HG03139 (cell line): ENCODE results near the gene ENOX1.

Experiments used
- ATAC-seq: cut with Tn5 transposase; IDR thresholded peaks from one replicate; pipeline ENCODE4 v1.9.1; 2021; ENCODE audit not compliant: unreplicated experiment

ENOX1 gene

GRCh38 chr13:43269037-43269481 lies 517.7 kb downstream of the ENOX1 start:
- no peak for ATAC-seq

DNA sequence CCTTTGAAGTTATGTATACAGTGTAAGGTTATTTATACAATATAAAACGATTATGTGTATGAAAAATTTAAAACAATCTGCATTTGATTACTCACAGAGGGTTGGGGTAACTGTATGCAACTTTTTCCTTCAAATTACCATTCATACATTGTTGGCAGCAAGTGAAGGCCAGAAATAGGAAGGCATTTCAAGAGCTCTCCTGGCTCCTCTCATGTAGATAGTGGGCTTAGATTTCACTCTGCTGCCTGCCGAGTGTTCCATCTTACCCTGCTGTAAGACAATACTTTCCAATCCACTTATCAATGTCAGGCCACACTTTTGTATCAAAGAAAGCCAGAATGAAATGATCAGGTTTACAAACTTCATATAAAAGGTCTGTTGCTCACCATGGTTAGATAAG lies 518.1 kb downstream of the ENOX1 start:
- no peak for ATAC-seq

GRCh38 chr13:43267916-43268315 lies 518.9 kb downstream of the ENOX1 start:
- no peak for ATAC-seq

- ATAC-seq: no peak
Observed at GRCh38 chr13:43266936-43267615, 519.7 kb downstream of the ENOX1 start.

DNA sequence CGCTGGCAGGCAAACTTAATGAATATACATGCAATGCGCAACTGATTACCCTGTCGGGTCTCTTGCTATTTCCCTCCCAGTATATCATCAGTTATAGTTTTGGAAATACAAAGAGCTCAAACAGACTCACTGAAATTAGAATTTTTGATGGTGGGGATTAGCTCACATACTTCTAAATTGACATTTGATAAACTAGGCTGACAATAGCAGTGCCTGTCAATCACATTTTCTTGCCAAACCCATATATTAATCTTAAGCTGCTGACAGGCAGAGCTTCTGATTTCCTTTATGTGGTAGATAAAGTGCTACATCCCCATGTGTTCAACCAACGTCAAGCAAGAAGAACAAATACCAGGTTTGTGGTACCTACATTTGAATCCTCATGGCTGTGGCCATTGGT lies 521.7 kb downstream of the ENOX1 start:
- ATAC-seq: no peak

- no peak for ATAC-seq
Observed at GRCh38 chr13:43264458-43264857, 522.3 kb downstream of the ENOX1 start.

DNA sequence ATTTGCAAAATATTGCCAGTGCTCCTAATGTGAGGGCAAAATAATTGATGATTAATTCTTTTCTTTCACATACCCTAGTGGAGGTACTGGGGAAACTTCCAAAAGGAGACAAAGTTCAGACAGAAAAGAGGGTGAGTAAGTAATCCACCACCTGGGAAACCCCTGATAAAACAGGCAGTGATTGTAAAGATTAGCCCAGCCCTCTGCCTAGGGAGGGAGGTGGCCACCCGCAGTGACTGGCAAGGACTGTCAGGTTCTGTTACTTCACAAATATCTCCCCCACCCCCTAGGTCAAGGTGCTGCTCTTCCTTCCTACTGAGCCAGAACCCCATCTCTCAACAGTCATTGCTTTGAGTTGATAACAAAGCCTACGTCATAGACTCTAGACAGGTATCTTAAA lies 523.7 kb downstream of the ENOX1 start:
- no peak for ATAC-seq

- ATAC-seq: no peak
Observed at GRCh38 chr13:43260999-43261398, 525.8 kb downstream of the ENOX1 start.

DNA sequence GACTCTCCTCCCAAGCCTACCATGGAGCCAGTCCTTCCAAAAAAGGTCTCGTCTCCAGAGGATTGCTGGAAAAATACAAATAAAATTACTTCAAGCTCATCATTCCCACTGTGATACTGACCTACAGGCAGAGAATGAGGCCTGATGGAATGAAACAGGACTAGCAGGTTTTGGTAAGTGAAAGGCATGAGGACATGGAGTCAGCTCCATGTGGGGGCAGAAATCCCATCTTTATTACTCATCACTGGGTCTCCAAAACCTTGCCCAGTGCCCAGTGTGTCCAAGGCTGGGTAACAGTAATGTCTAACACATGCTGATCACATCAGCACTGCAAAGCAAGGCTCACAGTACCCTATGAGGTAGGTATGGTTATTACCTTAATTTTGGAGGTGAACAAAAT lies 528.0 kb downstream of the ENOX1 start:
- no peak for ATAC-seq

DNA sequence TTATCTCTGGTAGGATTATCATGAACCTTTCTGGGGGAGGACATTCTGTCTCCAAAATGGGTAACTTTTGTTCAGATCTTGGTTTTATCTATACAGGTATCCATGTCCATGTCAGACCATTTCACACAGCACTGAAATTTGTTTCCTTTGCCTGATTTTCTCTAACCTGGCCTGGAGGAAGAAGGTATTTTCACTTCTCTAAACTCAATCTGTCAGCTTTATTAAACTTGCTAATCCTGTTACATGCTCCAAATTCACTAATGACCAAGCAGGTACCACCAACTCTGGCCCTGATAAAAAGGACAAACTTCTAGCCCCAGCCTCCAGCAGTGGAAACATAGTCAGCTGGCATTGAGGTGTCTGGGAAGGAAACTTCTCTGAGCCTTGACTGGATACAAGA lies 529.0 kb downstream of the ENOX1 start:
- ATAC-seq: no peak

DNA sequence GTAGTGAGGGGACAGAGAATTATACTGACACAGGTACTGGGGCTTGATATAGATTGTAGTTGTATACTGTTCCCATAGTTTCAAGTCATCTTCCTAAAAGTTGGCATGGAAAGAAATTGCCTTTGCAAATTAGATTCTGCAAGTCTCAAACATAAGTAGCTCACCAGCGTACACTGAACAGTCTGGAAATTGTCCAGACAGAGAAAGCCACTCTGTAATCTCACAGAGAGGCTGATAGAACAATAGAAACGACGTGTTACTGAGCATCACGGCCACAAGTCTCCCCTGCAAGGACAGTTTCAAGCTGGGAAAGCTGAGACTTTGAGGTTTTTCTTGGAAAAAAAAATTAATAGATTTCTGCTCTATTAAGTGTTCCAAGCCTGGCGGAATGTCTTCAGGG lies 534.8 kb downstream of the ENOX1 start:
- ATAC-seq: no peak

DNA sequence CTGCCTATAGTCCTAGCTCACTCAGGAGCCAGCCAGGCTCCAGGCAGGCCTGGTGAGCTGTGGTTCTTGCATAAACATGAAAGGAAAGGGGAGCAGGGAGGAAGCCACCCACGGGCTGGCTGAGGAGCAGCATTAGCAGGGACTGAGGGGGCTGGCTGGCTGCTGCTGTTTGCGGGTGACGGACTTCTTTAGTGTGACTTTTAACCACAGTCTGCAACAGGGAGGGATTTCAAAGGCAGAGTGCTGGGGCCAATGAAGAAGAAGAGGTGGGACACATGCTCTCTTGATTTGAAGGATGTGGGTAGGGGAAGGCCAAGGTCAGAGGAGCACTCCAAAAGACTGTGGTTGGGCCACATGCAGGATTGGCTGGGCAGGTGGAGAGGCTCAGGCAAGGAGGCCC lies 540.4 kb downstream of the ENOX1 start:
- no peak for ATAC-seq

GRCh38 chr13:43245374-43245964 lies 541.3 kb downstream of the ENOX1 start:
- no peak for ATAC-seq

GRCh38 chr13:43244481-43244880 lies 542.3 kb downstream of the ENOX1 start:
- ATAC-seq: no peak

DNA sequence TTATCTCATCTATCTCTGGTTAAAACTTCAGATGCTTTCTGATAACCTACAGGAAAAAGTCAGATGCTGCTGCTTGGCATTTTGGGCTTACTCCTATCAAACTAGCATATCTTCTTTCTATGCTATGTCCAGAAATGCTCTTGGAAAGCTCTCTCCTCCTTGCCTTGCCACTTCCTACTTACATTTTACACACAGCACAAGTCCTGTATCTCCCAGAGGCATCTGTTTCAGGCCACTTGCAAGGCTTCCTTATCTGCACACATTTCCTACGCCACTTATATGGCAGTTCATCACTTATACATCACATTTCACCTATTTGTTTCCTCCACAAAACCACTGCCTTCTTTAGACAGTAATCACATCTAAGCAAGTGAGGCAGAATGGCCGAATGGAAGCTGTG lies 543.1 kb downstream of the ENOX1 start:
- no peak for ATAC-seq

GRCh38 chr13:43242040-43242439 lies 544.7 kb downstream of the ENOX1 start:
- no peak for ATAC-seq

DNA sequence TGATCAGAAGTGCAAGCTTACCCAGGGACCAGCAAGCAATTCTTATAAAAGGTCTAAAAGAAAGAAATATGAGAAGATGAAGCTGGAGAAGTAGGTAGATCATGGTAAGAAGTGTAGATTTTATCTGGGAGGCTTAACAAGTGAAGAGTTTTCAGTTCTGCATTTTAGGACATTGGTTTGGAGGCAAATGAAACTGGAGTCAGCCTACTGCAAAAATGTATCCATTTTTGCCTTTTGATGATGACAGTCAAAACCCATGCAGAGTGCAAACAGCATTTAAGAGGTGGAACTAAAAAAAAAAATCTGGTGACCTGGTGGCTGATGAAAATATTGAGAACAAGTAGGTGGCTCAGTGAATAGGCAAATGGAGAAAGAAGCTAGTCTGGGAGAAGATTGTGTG lies 546.5 kb downstream of the ENOX1 start:
- ATAC-seq: peak; percentile 80

GRCh38 chr13:43239275-43239840 lies 547.4 kb downstream of the ENOX1 start:
- no peak for ATAC-seq

DNA sequence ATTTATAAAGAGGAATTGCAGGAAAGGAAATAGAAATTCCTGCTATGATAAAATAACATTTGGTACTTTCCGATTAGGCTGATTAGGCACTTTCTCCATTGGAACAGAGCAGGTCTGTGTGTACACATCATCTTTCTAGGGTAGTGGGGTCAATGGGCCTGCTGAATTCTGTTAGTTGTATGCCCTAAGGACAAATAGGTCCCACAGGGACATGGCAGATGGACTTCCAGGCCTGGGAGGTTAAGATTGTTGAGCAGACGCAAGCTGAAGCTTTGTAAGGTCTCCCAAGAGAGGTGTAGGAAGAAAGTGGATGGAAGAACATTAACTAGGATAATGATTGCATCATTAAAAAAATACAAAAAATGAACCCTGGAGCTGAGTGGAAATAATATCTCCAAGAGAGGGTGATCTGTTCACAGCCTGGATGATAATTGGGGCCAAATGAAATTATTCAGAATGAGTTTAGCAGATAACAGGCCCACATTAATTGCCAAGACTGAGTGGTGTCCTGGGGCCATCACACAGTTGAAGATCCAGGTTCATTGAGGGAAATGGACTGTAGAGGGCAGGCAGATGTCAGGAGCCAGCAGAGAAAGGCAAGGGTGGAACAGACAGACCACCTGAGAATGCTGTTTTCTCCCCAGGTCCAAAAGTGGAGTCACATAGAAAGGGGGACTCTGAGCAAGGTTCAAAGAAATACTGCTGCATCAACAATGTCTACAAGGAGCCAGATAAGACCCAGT lies 548.3 kb downstream of the ENOX1 start:
- no peak for ATAC-seq

- ATAC-seq: no peak
Observed at GRCh38 chr13:43237616-43238015, 549.2 kb downstream of the ENOX1 start.

- no peak for ATAC-seq
Observed at GRCh38 chr13:43235028-43235427, 551.7 kb downstream of the ENOX1 start.

DNA sequence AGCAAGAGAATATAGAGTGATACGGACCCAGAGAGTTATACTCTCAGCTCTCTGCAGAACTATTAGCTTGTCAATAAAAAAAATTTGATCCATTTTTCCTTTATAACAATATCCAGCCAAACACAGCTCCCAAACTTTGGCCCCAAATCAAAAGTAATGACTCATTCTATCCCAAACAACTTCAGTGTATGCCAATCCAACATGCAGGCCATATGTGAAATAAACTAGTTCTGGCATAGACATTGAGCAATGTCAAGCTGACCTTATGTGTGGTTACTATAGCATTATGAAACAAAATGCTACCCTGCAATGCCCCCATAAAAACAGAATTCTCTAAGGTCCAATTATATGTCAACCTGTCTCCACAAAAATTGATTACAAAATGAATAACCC lies 553.9 kb downstream of the ENOX1 start:
- ATAC-seq: no peak
